ENCODE data around the gene PTEN.
"Not testable (repeated sequence)": the region's sequence is repeated elsewhere in the genome, so short reads cannot be mapped to it uniquely, and the experiment has no call there.

The PTEN gene

GRCh38 chr10:87819289-87819585, 44.2 kb upstream of the PTEN start:
- no peak overlapping the region for H3K4me3 ChIP-seq (ENCODE audit: low read length)
- no peak for TF ChIP-seq CTCF (conservative IDR thresholded peaks at IDR 0.05; ENCODE audit: low read depth, low read length)

GRCh38 chr10:87826653-87827052, 36.8 kb upstream of the PTEN start:
- DNase-seq (ENCODE audit: low read depth): no peak
- TF ChIP-seq CTCF (conservative IDR thresholded peaks at IDR 0.05; ENCODE audit: low read depth, low read length): no peak
- no peak overlapping the region for H3K4me3 ChIP-seq (ENCODE audit: low read length)

More at GRCh38 chr10:87819289-87819585, 44.2 kb upstream of the PTEN start:
- no peak for DNase-seq (ENCODE audit: low read depth)

GRCh38 chr10:87827681-87828080, 35.7 kb upstream of the PTEN start:
- no peak for DNase-seq (ENCODE audit: low read depth)
- TF ChIP-seq CTCF (conservative IDR thresholded peaks at IDR 0.05; ENCODE audit: low read depth, low read length): no peak
- no peak overlapping the region for H3K4me3 ChIP-seq (ENCODE audit: low read length)

GRCh38 chr10:87829051-87829450, 34.4 kb upstream of the PTEN start:
- H3K4me3 ChIP-seq (ENCODE audit: low read length): not testable (repeated sequence)

GRCh38 chr10:87829986-87830729, 33.3 kb upstream of the PTEN start:
- DNase-seq (ENCODE audit: low read depth): no peak
- TF ChIP-seq CTCF (conservative IDR thresholded peaks at IDR 0.05; ENCODE audit: low read depth, low read length): no peak
- no peak overlapping the region for H3K4me3 ChIP-seq (ENCODE audit: low read length)

More at GRCh38 chr10:87829051-87829450, 34.4 kb upstream of the PTEN start:
- not testable (repeated sequence) for DNase-seq (ENCODE audit: low read depth)

- no peak for DNase-seq (ENCODE audit: low read depth)
- H3K4me3 ChIP-seq (ENCODE audit: low read length): no peak overlapping the region
- no peak for TF ChIP-seq CTCF (conservative IDR thresholded peaks at IDR 0.05; ENCODE audit: low read depth, low read length)
These were observed 27.3 kb upstream of the PTEN start for GRCh38 chr10:87836098-87836497.

- no peak for TF ChIP-seq CTCF (conservative IDR thresholded peaks at IDR 0.05; ENCODE audit: low read depth, low read length)
- no peak for DNase-seq (ENCODE audit: low read depth)
- H3K4me3 ChIP-seq (ENCODE audit: low read length): no peak overlapping the region
These were observed 26.0 kb upstream of the PTEN start for GRCh38 chr10:87837445-87837844.

All from retinal pigment epithelial cell (primary cell).